ENCODE measurements around the gene EHMT1. TPM values are rescaled to one million over a fixed set of nuclear protein-coding genes. Genes with fewer than 3 reads are reported as not detected.

Gene EHMT1
- total and polyA plus RNA-seq, 2 experiments from 2014 or later: 46.0 to 47.7 TPM

DNA sequence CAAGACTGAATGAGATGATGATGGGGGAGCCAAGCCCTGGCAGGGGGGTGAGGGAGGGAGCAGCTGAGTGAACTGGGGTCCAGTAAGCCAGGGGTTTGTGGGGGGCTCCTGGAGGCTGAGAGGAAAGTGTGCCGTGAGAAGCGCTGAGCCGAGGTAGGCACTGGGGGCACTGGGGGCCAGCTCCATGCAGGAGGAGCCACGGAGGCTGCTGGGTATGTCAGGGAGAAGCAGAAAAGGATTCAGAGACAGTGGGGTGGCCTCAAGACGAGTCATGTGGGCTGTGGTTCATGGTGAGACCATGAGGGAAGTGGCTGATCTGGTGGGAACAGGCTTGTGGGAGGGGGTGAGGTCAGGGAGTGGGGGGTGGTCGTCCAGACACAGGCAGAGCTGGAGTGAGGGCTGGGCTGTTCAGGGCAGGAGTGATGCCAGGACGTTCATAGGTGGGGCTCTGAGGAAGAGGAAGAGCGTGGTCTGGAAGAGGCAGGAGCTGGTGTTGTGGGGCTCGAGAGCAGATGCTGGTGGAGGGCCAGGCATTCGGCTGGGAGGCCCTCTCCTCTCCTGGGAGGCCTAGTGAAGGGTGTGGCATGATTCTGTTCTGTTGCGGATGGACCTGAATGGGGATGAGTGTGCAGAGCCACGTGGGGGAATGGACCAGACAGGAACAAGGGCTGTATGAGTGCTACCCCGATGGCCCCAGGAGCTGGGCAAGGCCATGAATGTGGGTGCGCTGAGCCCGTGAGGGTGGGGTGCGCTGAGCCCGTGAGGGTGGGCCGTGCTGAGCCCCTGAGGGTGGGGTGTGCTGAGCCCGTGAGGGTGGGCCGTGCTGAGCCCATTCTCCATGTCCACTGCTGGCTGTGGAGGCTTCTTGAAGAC is 166.1 kb downstream of the EHMT1 start:
- TF ChIP-seq, protein P1, sequence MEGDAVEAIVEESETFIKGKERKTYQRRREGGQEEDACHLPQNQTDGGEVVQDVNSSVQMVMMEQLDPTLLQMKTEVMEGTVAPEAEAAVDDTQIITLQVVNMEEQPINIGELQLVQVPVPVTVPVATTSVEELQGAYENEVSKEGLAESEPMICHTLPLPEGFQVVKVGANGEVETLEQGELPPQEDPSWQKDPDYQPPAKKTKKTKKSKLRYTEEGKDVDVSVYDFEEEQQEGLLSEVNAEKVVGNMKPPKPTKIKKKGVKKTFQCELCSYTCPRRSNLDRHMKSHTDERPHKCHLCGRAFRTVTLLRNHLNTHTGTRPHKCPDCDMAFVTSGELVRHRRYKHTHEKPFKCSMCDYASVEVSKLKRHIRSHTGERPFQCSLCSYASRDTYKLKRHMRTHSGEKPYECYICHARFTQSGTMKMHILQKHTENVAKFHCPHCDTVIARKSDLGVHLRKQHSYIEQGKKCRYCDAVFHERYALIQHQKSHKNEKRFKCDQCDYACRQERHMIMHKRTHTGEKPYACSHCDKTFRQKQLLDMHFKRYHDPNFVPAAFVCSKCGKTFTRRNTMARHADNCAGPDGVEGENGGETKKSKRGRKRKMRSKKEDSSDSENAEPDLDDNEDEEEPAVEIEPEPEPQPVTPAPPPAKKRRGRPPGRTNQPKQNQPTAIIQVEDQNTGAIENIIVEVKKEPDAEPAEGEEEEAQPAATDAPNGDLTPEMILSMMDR (IDR thresholded peaks at IDR 0.05; ENCODE audit: poor library complexity): no peak
- TF ChIP-seq EZH2 (IDR thresholded peaks at IDR 0.05; ENCODE audit: borderline replicate concordance) (no peak), EZH2phosphoT487 (IDR thresholded peaks at IDR 0.05; ENCODE audit: low read depth, severe bottlenecking, unreplicated experiment) (no peak)
- Histone ChIP-seq H3K9me3 (ENCODE audit: low read depth) (no peaks in the 10 kb centered on the region), H4K20me1 (ENCODE audit: insufficient read depth, poor library complexity, severe bottlenecking) (no peaks in the 10 kb centered on the region), H2AFZ (no peak overlapping the region), H3K9me2 (replicated peaks; ENCODE audit: insufficient read depth) (no peaks in the 10 kb centered on the region), H3K36me3 (replicated peaks; ENCODE audit: insufficient read depth, low read depth) (no peaks in the 10 kb centered on the region), H3K79me2 (peaks cover 3% of the 10 kb centered on the region), H3K27ac (peak overlapping the region; percentile 40), H3K4me3 (no peak overlapping the region), H3K27me3 (no peaks in the 10 kb centered on the region), H3K4me1 (ENCODE audit: insufficient read depth) (no peaks in the 10 kb centered on the region), H3K4me2 (no peak overlapping the region)
- WGBS (ENCODE audit: low lambda C conversion rate, missing lambda C conversion rate): 91% methylated on average over 18 of the region's 20 CpGs
- DNase-seq (ENCODE audit: low spot score): no peak

DNA sequence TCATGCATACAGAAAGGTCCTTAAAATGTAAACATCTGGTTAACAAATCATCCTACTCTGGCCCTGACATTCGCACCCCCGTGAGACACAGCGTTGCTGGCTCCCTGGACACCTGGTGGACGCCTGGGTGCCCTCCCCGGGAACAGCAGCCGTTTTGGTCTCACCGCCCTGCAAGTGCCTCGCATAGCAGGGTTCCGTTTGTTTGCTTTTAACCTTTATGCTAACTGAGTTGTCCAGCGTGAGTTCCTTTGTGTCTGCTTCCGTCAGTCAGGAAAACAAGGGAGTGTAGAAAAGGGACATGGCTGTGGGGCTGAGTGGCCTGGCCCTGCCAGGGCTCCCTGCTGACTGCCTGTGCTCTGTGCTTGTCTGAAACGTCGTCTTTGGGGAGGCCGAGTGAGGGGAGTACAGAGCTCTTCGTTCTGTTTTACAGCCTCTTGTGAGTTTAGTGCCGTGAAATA is 166.9 kb downstream of the EHMT1 start:
- peak overlapping the region; percentile 24 for H3K4me2 ChIP-seq
- TF ChIP-seq EZH2 (IDR thresholded peaks at IDR 0.05; ENCODE audit: borderline replicate concordance): no peak
- TF ChIP-seq, protein P1 (IDR thresholded peaks at IDR 0.05; ENCODE audit: poor library complexity): no peak
- no peak for TF ChIP-seq EZH2phosphoT487 (IDR thresholded peaks at IDR 0.05; ENCODE audit: low read depth, severe bottlenecking, unreplicated experiment)
- H3K27ac ChIP-seq: peak overlapping the region; percentile 40
- H3K4me1 ChIP-seq (ENCODE audit: insufficient read depth): no peaks in the 10 kb centered on the region
- DNase-seq (ENCODE audit: low spot score): peak; percentile 29
- H3K27me3 ChIP-seq: no peaks in the 10 kb centered on the region
- no peak overlapping the region for H2AFZ ChIP-seq
- no peaks in the 10 kb centered on the region for H4K20me1 ChIP-seq (ENCODE audit: insufficient read depth, poor library complexity, severe bottlenecking)
- no peaks in the 10 kb centered on the region for H3K9me2 ChIP-seq (replicated peaks; ENCODE audit: insufficient read depth)
- H3K4me3 ChIP-seq: no peak overlapping the region
- WGBS (ENCODE audit: low lambda C conversion rate, missing lambda C conversion rate): 50% methylated on average over 16 of the region's 16 CpGs
- H3K79me2 ChIP-seq: peaks cover 3% of the 10 kb centered on the region
- no peaks in the 10 kb centered on the region for H3K9me3 ChIP-seq (ENCODE audit: low read depth)
- H3K36me3 ChIP-seq (replicated peaks; ENCODE audit: insufficient read depth, low read depth): no peaks in the 10 kb centered on the region

DNA sequence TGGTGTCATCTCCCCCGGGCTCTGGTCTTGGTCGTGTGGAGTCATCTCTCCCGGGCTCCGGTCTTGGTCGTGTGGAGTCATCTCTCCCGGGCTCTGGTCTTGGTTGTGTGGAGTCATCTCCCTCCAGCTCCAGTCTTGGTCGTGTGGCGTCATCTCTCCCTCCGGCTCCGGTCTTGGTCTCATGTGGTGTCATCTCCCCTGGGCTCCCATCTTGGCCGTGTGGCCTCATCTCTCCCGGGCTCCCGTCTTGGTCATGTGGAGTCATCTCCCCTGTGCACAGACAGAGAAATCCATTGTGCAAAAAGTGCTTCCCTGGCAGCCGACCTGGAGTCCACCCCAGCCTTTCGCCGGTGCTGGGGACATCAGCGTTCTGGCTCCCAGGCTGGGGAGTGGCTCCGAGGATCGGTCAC is 167.7 kb downstream of the EHMT1 start:
- no peak overlapping the region for H3K27ac ChIP-seq
- H3K4me1 ChIP-seq (ENCODE audit: insufficient read depth): no peaks in the 10 kb centered on the region
- TF ChIP-seq EZH2phosphoT487 (IDR thresholded peaks at IDR 0.05; ENCODE audit: low read depth, severe bottlenecking, unreplicated experiment) (no peak), EZH2 (IDR thresholded peaks at IDR 0.05; ENCODE audit: borderline replicate concordance) (no peak)
- TF ChIP-seq, protein P1 (IDR thresholded peaks at IDR 0.05; ENCODE audit: poor library complexity): no peak
- H3K27me3 ChIP-seq: no peaks in the 10 kb centered on the region
- WGBS (ENCODE audit: low lambda C conversion rate, missing lambda C conversion rate): 95% methylated on average over 19 of the region's 19 CpGs
- H3K36me3 ChIP-seq (replicated peaks; ENCODE audit: insufficient read depth, low read depth): no peaks in the 10 kb centered on the region
- H2AFZ ChIP-seq: no peak overlapping the region
- no peaks in the 10 kb centered on the region for H3K9me2 ChIP-seq (replicated peaks; ENCODE audit: insufficient read depth)
- H3K79me2 ChIP-seq: peaks cover 3% of the 10 kb centered on the region
- no peak overlapping the region for H3K4me3 ChIP-seq
- no peak for DNase-seq (ENCODE audit: low spot score)
- H3K4me2 ChIP-seq: no peak overlapping the region
- H3K9me3 ChIP-seq (ENCODE audit: low read depth): no peaks in the 10 kb centered on the region
- H4K20me1 ChIP-seq (ENCODE audit: insufficient read depth, poor library complexity, severe bottlenecking): no peaks in the 10 kb centered on the region
